Activated CD4-positive, alpha-beta T cell treated with anti-CD3 and anti-CD28 coated beads, Interleukin-2, Interleukin-4, amounts not matched to agents 100 ng/mL and 50 ng/mL, durations not matched to agents 16 hours and 8 hours (primary cell): ENCODE data around the gene AQP3.
"Not testable (repeated sequence)": the region's sequence is repeated elsewhere in the genome, so short reads cannot be mapped to it uniquely, and the experiment has no call there.

ENCODE experiments used
- DNase-seq: peaks from one replicate; pipeline ENCODE4 v3.0.0-alpha.2; 2020; ENCODE audit warnings: low spot score

AQP3 gene

DNA sequence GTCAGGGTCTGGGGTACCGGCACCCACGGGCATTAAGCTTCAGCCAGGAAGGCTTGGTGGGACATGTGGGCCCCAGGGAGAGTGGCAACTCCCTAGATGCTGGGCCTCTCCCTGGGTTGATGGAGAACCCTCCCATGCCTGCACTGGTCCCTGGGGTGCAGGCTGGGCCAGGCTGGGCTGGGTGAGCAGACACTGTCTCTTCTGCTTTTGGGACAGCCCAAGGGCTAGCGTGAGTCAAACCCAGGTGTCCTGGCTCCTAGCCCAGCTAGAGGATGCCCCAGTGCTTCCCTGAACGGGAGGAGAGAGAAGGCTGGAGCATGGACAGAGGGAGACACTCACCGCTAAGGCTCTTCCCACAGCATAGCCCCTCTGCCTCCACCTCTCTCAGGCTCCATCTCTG lies 39.3 kb downstream of the AQP3 start:
- no peak for DNase-seq

- no peak for DNase-seq
Measured at GRCh38 chr9:33407061-33407460, 40.3 kb downstream of the AQP3 start.

- no peak for DNase-seq
Measured at GRCh38 chr9:33404788-33405362, 42.5 kb downstream of the AQP3 start.

DNA sequence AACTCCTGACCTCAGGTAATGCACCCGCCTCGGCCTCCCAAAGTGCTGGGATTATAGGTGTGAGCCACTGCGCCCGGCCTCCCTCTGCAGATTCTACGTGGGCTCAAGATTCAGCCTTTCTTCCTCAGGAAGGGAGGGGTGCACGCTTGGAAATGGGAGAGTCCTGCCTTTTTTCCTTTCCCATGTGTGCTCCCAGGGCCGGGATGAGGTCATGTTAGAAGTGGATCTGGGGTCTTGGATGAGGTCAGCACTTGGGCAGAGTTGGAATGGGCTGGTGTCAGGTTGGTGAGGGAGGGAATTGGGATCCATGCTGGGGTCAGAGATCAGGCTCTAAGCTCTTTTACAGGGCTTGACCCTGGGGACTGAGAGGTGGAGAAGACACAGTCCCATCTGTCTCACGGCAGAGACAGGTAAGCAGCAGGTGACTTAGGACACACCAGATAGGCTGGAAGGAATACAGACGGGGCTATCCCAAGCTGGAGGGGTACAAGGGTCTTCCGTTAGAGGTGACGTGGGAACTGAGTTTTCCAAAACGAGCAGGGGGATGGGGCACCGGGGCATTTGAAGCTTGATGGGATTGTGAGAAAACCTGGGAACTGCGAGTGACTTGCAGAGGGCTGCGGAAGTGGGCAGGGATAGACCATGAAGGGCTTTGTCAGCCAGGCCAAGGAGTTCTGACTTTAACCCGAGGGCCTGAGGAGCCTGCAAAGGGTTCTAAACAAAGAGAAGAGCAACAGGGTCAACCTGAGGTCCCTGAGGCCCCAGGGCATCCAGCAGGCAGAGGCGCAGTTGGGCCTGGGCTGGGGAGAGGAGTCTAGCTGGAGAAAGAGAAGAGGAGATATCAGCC lies 43.2 kb downstream of the AQP3 start:
- no peak for DNase-seq

- not testable (repeated sequence) for DNase-seq
Measured at GRCh38 chr9:33402371-33402770, 45.0 kb downstream of the AQP3 start, which contains the start of gene AQP7. Gene AQP7, minus strand, starts transcription at chr9:33402568. Its CDS starts 1,306 bp downstream, at chr9:33401262.

DNA sequence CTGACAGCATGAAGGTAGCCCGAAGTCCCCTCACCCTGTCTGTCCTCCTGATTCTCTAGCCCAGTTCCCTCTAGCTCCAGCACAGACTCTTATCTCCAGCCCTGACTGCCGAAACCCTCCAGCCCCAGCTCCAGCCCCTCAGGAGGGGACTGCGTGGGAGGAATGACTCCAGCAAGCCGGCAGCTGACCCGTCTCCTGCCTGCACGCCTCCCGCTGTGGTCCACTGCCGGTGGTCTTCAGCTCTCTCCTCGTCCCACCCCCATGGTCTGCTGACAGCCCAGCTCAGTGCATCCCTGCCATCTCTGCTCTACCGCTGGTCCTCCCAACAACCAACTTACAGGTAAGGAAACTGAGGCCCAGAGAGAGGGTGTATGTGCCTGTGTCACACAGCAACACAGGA lies 45.6 kb downstream of the AQP3 start:
- DNase-seq, result not testable (repeated sequence)

DNA sequence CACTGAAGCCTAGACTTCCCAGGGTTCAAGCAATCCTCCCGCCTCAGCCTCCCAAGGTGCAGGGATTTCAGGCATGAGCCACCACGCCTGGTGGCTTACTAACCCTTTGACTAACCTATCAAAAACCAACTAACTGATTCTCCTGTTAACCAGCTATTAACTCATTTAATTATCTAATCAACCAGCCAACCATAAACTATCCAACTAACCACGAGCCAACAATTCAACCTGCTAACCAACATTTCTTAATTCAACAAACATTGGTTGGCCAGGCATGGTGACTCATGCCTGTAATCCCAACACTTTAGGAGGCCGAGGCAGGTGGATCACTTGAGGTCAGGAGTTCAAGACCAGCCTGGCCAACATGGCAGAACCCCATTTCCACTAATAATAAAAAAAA lies 48.3 kb downstream of the AQP3 start:
- DNase-seq, result not testable (repeated sequence)

DNA sequence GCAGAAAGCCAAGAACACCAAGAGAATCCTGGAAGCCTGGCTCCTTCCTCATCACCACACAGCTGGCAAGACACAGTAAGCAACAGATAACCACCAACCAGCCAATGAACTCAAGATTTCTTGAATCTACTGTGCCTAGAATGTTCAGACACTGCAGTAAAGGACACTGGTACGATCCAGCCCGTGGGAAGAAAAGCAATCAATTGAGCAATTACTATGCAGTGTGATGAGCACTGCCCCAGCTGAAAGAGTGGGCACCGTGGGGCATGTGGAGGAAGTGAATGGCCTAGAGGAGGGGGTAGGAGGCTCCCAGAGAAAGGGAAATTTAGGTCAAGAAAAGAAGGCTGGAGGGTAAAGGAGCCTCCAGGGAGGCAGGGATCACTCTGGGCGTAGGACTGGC lies 49.6 kb downstream of the AQP3 start:
- not testable (repeated sequence) for DNase-seq

DNA sequence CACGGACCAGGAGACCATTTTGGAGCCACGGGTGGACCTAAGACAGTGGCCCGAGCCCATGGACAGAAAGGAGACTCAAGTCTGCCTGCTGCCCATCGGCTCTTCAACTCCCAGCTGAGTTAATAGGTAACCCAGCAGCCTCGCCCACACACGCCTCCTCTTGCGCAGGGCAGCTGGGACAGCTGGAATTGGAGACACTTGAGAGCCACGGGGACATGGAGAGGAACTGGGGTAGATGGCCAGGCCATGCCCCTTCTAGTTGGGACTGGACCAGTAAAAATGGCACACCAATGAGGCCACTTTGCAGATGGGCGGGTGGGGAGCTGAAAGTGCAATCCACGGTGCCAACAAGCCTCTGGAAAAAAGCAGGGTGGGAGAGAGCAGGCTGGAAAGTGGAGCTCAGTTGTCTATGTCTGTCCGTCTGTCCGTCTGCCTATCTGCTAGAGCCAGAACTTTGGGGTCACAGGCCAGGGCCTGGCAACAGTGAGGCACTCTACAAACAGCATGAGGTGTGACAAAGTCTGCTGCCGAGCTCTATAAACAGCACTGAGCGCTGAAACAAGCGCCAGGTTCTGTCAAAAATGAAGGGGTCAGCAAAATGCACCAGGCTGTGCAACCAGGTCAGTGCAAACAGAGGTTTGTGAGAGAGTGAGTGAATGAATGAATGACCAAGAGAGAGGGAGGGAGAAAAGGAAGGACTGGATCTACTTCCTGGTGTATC lies 52.1 kb downstream of the AQP3 start:
- not testable (repeated sequence) for DNase-seq

- not testable (repeated sequence) for DNase-seq
Measured at GRCh38 chr9:33393986-33394385, 53.4 kb downstream of the AQP3 start.

GRCh38 chr9:33393581-33393980 lies 53.8 kb downstream of the AQP3 start:
- DNase-seq, result no peak

DNA sequence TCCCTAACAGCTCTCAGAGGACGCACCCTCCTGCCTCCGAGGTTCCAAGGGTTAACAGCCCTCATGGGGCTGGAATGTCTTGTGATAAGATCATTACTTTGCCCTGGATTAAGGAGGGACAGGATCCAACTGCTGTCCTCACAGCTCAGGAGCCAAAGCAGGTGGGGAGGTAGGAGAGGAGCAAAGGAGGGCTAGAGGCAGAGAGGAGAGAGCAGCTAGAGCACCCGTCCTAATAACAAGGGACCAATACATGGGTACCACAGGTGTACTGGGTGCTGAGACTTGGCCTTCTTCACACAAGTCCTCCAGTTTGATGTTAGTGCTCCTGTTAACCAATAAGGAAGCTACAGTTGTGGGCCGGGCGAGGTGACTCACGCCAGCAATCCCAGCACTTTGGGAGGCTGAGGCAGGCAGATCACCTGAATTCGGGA lies 54.8 kb downstream of the AQP3 start:
- not testable (repeated sequence) for DNase-seq
